HEK293 (cell line): Measurements from ENCODE around the gene JAGN1.
A peak's percentile ranks its signal among the peaks of the same experiment; 100 is the strongest.
"Not testable (repeated sequence)": the region's sequence is repeated elsewhere in the genome, so short reads cannot be mapped to it uniquely, and the experiment has no call there.

ENCODE experiments used
- CTCF ChIA-PET: fragments of 350-600 bp; formaldehyde crosslinking; extraction: SDS; loops from one replicate; lab custom pipeline; 2021; ENCODE audit warnings: antibody characterized with exemption; lab: Yijun Ruan, JAX
- POLR2A ChIA-PET: fragments of 300-600 bp; formaldehyde crosslinking; extraction: SDS; loops from one replicate; lab custom pipeline; 2020; ENCODE audit warnings: antibody characterized with exemption, inconsistent platforms; lab: Yijun Ruan, JAX
- H3K27ac ChIP-seq: fragments of 200-500 bp; sonication (Bioruptor generic); 2 replicates; pipeline ENCODE4 v1.5.1; 2014; ENCODE audit warnings: low read depth, low read length, control low read depth, inconsistent platforms; ENCODE audit errors: extremely low read depth
- H3K36me3 ChIP-seq, 2 experiments: fragments of 200-500 bp in 1 of 2; sonication (Bioruptor generic) in 1 of 2; 1 replicate in 1 of 2; 2 replicates in 1 of 2; pipeline ENCODE4 v1.5.1; 2014 to 2017; ENCODE audit warnings: inconsistent platforms in 2 of 2, low read length in 2 of 2; ENCODE audit not compliant: control insufficient read depth in 2 of 2, insufficient read depth in 1 of 2
- H3K4me1 ChIP-seq: fragments of 200-500 bp; sonication (Bioruptor generic); 2 replicates; pipeline ENCODE4 v1.5.1; 2014; ENCODE audit warnings: mild to moderate bottlenecking, low read length, inconsistent platforms; ENCODE audit not compliant: control insufficient read depth, insufficient read depth
- H3K4me3 ChIP-seq: 2 replicates; pipeline ENCODE4 v1.5.1; 2011; ENCODE audit warnings: low read depth, mild to moderate bottlenecking, control low read depth, low read length, moderate library complexity
- H3K9me3 ChIP-seq: fragments of 200-500 bp; sonication (Bioruptor generic); 2 replicates; pipeline ENCODE4 v1.5.1; 2014; ENCODE audit warnings: low read depth, low read length, inconsistent platforms; ENCODE audit not compliant: control insufficient read depth, insufficient read depth
- CTCF ChIP-seq: fragments of 450-650 bp; formaldehyde crosslinking; IDR thresholded peaks from 2 replicates; pipeline ENCODE4 v1.5.1; 2016; ENCODE audit warnings: missing biosample characterization, missing genetic modification characterization
- HIC1 ChIP-seq: fragments of 450-650 bp; formaldehyde crosslinking; IDR thresholded peaks from 2 replicates; pipeline ENCODE4 v1.5.1; 2016; ENCODE audit warnings: missing biosample characterization, missing genetic modification characterization
- KLF8 ChIP-seq: fragments of 450-650 bp; formaldehyde crosslinking; IDR thresholded peaks from 2 replicates; pipeline ENCODE4 v1.5.1; 2016; ENCODE audit warnings: missing biosample characterization, missing genetic modification characterization
- MZF1 ChIP-seq: fragments of 450-650 bp; formaldehyde crosslinking; IDR thresholded peaks from 2 replicates; pipeline ENCODE4 v1.5.1; 2017; ENCODE audit warnings: missing biosample characterization, missing genetic modification characterization, borderline replicate concordance
- TSHZ1 ChIP-seq: fragments of 450-650 bp; formaldehyde crosslinking; IDR thresholded peaks from 2 replicates; pipeline ENCODE4 v1.5.1; 2016; ENCODE audit warnings: missing biosample characterization, missing genetic modification characterization, borderline replicate concordance
- ZNF221 ChIP-seq: fragments of 450-650 bp; formaldehyde crosslinking; IDR thresholded peaks from 2 replicates; pipeline ENCODE4 v1.5.1; 2017; ENCODE audit warnings: missing biosample characterization, missing genetic modification characterization, borderline replicate concordance
- ZNF280D ChIP-seq: fragments of 450-650 bp; formaldehyde crosslinking; IDR thresholded peaks from 2 replicates; pipeline ENCODE4 v1.5.1; 2016; ENCODE audit warnings: missing biosample characterization, missing genetic modification characterization
- ZNF37A ChIP-seq: fragments of 450-650 bp; IDR thresholded peaks from 2 replicates; pipeline ENCODE4 v1.5.1; 2018; ENCODE audit warnings: missing biosample characterization, missing genetic modification characterization
- ZNF416 ChIP-seq: fragments of 450-650 bp; formaldehyde crosslinking; IDR thresholded peaks from 2 replicates; pipeline ENCODE4 v1.5.1; 2016; ENCODE audit warnings: missing biosample characterization, missing genetic modification characterization
- ZNF670 ChIP-seq: fragments of 450-650 bp; formaldehyde crosslinking; IDR thresholded peaks from 2 replicates; pipeline ENCODE4 v1.5.1; 2016; ENCODE audit warnings: missing biosample characterization, missing genetic modification characterization, low read depth
- ZNF701 ChIP-seq: fragments of 450-650 bp; formaldehyde crosslinking; IDR thresholded peaks from 2 replicates; pipeline ENCODE4 v1.5.1; 2016; ENCODE audit warnings: missing biosample characterization, missing genetic modification characterization

The JAGN1 gene

GRCh38 chr3:9938966-9939365 is 48.6 kb downstream of the JAGN1 start (continued):
- TF ChIP-seq ZNF37A (tag by site-specific recombination) (no peak), ZNF280D (tag by site-specific recombination) (no peak), CTCF (tag by site-specific recombination) (no peak), TSHZ1 (tag by site-specific recombination) (no peak), MZF1 (tag by site-specific recombination) (no peak; the same call in 1 of the 2 replicates), KLF8 (tag by site-specific recombination) (no peak), ZNF416 (tag by site-specific recombination) (no peak), ZNF221 (no peak), ZNF670 (tag by site-specific recombination) (no peak)
- TF ChIP-seq, all 188 proteins: peak for 48

GRCh38 chr3:9939906-9940305 is 49.5 kb downstream of the JAGN1 start:
- H3K4me1 ChIP-seq, H3K27ac ChIP-seq, POLR2A ChIA-PET, H3K4me3 ChIP-seq, CTCF ChIA-PET, H3K9me3 ChIP-seq: not testable (repeated sequence)
- H3K36me3 ChIP-seq: peaks cover 6 to 66% of the 10 kb centered on the region in 2 experiments; a peak in 2 of 3 replicates

GRCh38 chr3:9940746-9941145 is 50.3 kb downstream of the JAGN1 start:
- Histone ChIP-seq H3K4me3 (no peak overlapping the region), H3K4me1 (no peaks in the 10 kb centered on the region), H3K36me3 (peaks cover 6 to 63% of the 10 kb centered on the region in 2 experiments; a peak in 2 of 3 replicates), H3K9me3 (no peaks in the 10 kb centered on the region)
- ChIA-PET POLR2A (no interaction called here), CTCF (no interaction called here)
- TF ChIP-seq ZNF701 (tag by site-specific recombination) (no peak), HIC1 (tag by site-specific recombination) (0 out of 2 replicates have a peak, but pooled peaks have one; percentile 18)
- TF ChIP-seq, all 188 proteins: peak for 1
- H3K27ac ChIP-seq: no peak overlapping the region
